Measurements from ENCODE around the gene PC. TPM values are rescaled to one million over a fixed set of nuclear protein-coding genes. Genes with fewer than 3 reads are reported as not detected.

PC gene
- total and polyA plus RNA-seq, 2 donors (not counting 3 experiments of a cell fraction or from before 2014, with no cell fraction given), result 5.5 to 17.5 TPM

GRCh38 chr11:66858939-66859685 lies 99.1 kb downstream of the PC start:
- POLR2A ChIA-PET, result no interaction called here
- Histone ChIP-seq H3K27me3 (ENCODE audit: control insufficient read depth in 2 of 2, insufficient read depth in 2 of 2, low read length in 2 of 2) (no peaks in the 10 kb centered on the region), H3K9me1 (replicated peaks; ENCODE audit: control insufficient read depth, extremely low read depth, insufficient read depth, low read length) (no peaks in the 10 kb centered on the region), H3K9me3 (replicated peaks; ENCODE audit: control insufficient read depth, insufficient read depth, low read length) (no peaks in the 10 kb centered on the region), H3K9ac (replicated peaks; ENCODE audit: extremely low read depth, insufficient read depth, low read length) (no peak overlapping the region), H2AFZ (ENCODE audit: low read depth, low read length) (no peak overlapping the region), H4K20me1 (replicated peaks; ENCODE audit: control insufficient read depth, extremely low read depth, insufficient read depth, low read length) (no peaks in the 10 kb centered on the region), H3K4me2 (ENCODE audit: insufficient read depth, low read length) (no peak overlapping the region), H3K4me1 (ENCODE audit: control insufficient read depth, extremely low read depth, insufficient read depth, low read length) (peaks cover 9% of the 10 kb centered on the region), H3K27ac (ENCODE audit: insufficient read depth, low read depth, low read length) (no peak overlapping the region), H3K4me3 (replicated peaks in 1 of 3; ENCODE audit: insufficient read depth in 1 of 3, low read depth in 1 of 3, low read length in 3 of 3) (no peak overlapping the region), H3K36me3 (ENCODE audit: control insufficient read depth in 2 of 2, extremely low read depth in 1 of 2, insufficient read depth in 2 of 2, low read length in 2 of 2) (no peaks in the 10 kb centered on the region), H3K79me2 (ENCODE audit: control insufficient read depth, insufficient read depth, low read length) (peaks cover 13% of the 10 kb centered on the region)
- intact Hi-C loops (cut with micrococcal nuclease), result no loop called here
- TF ChIP-seq MYC (IDR thresholded peaks at IDR 0.05; ENCODE audit: low read depth, low read length) (no peak), MAX (IDR thresholded peaks at IDR 0.05; ENCODE audit: insufficient read depth, insufficient read length) (no peak), POLR2AphosphoS5 (IDR thresholded peaks at IDR 0.05; ENCODE audit: insufficient read depth, low read depth, low read length) (no peak), EZH2 (IDR thresholded peaks at IDR 0.05; ENCODE audit: borderline replicate concordance, low read depth, low read length, severe bottlenecking) (no peak), GATA2 (IDR thresholded peaks at IDR 0.05; ENCODE audit: insufficient read depth, insufficient read length, low read depth, low read length) (no peak), CTCF (IDR thresholded peaks at IDR 0.05; ENCODE audit: extremely low read depth in 1 of 2, insufficient read depth in 1 of 2, low read depth in 1 of 2, low read length in 2 of 2) (no peak), POLR2A (IDR thresholded peaks at IDR 0.05; ENCODE audit: low read depth, low read length) (no peak), JUN (IDR thresholded peaks at IDR 0.05; ENCODE audit: borderline replicate concordance, insufficient read depth, insufficient read length, low read depth) (no peak)
- BruUV-seq (replicated peaks), result no TSS peak
- no peak for FAIRE-seq
- CTCF ChIA-PET, result interaction anchor here (1.4 kb wide), 2 partner anchors 116 kb away, joined by 3 read pairs; partner anchors contain the start of gene C11orf86
- dilution Hi-C loops (cut with MboI; ENCODE audit: extremely low pct_ligation_motif_present, low sequenced_read_pairs), result no loop called here
- no peak for DNase-seq (ENCODE audit: low read depth, low spot score)

Data from endothelial cell of umbilical vein (primary cell).